ENCODE measurements around the gene PGR. TPM values are rescaled to one million over a fixed set of nuclear protein-coding genes. Genes with fewer than 3 reads are reported as not detected.

PGR gene
- total RNA-seq, 1 experiment from 2014 or later, result 0.24 TPM

GRCh38 chr11:101166038-101166437, 36.4 kb upstream of the PGR start:
- no TSS peak for BruUV-seq (replicated peaks)

GRCh38 chr11:101158119-101158518, 28.5 kb upstream of the PGR start:
- Histone ChIP-seq H3K4me1 (ENCODE audit: insufficient read depth, low read length, poor library complexity, severe bottlenecking) (no peaks in the 10 kb centered on the region), H3K36me3 (ENCODE audit: insufficient read depth, low read length, poor library complexity, severe bottlenecking) (no peaks in the 10 kb centered on the region), H3K9me3 (ENCODE audit: low read depth, low read length, poor library complexity, severe bottlenecking) (peaks cover 8% of the 10 kb centered on the region), H3K4me3 (ENCODE audit: low read depth, low read length, poor library complexity, severe bottlenecking) (no peak overlapping the region), H3K27me3 (replicated peaks; ENCODE audit: insufficient read depth, low read depth, low read length, poor library complexity) (no peaks in the 10 kb centered on the region), H3K27ac (ENCODE audit: low read depth, low read length, poor library complexity, severe bottlenecking) (no peak overlapping the region)
- TF ChIP-seq EZH2 (IDR thresholded peaks at IDR 0.05; ENCODE audit: borderline replicate concordance, low read depth, low read length, poor library complexity, severe bottlenecking) (no peak), CTCF (conservative IDR thresholded peaks at IDR 0.05; ENCODE audit: low read depth, low read length) (no peak)
- ChIA-PET CTCF (no interaction called here), POLR2A (ENCODE audit: low non-redundant PET) (no interaction called here)
- intact Hi-C loops (cut with micrococcal nuclease; ENCODE audit: unreplicated experiment), result no loop called here
- DNase-seq (ENCODE audit: low spot score), result no peak
- BruUV-seq (replicated peaks), result no TSS peak

More at GRCh38 chr11:101166038-101166437, 36.4 kb upstream of the PGR start:
- POLR2A ChIA-PET (ENCODE audit: low non-redundant PET), result no interaction called here
- Histone ChIP-seq H3K36me3 (ENCODE audit: insufficient read depth, low read length, poor library complexity, severe bottlenecking) (no peaks in the 10 kb centered on the region), H3K27me3 (replicated peaks; ENCODE audit: insufficient read depth, low read depth, low read length, poor library complexity) (no peaks in the 10 kb centered on the region), H3K9me3 (ENCODE audit: low read depth, low read length, poor library complexity, severe bottlenecking) (no peaks in the 10 kb centered on the region), H3K27ac (ENCODE audit: low read depth, low read length, poor library complexity, severe bottlenecking) (no peak overlapping the region), H3K4me3 (ENCODE audit: low read depth, low read length, poor library complexity, severe bottlenecking) (no peak overlapping the region), H3K4me1 (ENCODE audit: insufficient read depth, low read length, poor library complexity, severe bottlenecking) (no peaks in the 10 kb centered on the region)
- CTCF ChIA-PET, result no interaction called here
- no peak for DNase-seq (ENCODE audit: low spot score)
- no peak for TF ChIP-seq CTCF (conservative IDR thresholded peaks at IDR 0.05; ENCODE audit: low read depth, low read length)
- no peak for TF ChIP-seq EZH2 (IDR thresholded peaks at IDR 0.05; ENCODE audit: borderline replicate concordance, low read depth, low read length, poor library complexity, severe bottlenecking)
- intact Hi-C loops (cut with micrococcal nuclease; ENCODE audit: unreplicated experiment), result no loop called here

- TF ChIP-seq CTCF (conservative IDR thresholded peaks at IDR 0.05; ENCODE audit: low read depth, low read length) (no peak), EZH2 (IDR thresholded peaks at IDR 0.05; ENCODE audit: borderline replicate concordance, low read depth, low read length, poor library complexity, severe bottlenecking) (no peak)
- ChIA-PET CTCF (no interaction called here), POLR2A (ENCODE audit: low non-redundant PET) (no interaction called here)
- Histone ChIP-seq H3K27me3 (replicated peaks; ENCODE audit: insufficient read depth, low read depth, low read length, poor library complexity) (no peaks in the 10 kb centered on the region), H3K4me3 (ENCODE audit: low read depth, low read length, poor library complexity, severe bottlenecking) (no peak overlapping the region), H3K27ac (ENCODE audit: low read depth, low read length, poor library complexity, severe bottlenecking) (no peak overlapping the region), H3K36me3 (ENCODE audit: insufficient read depth, low read length, poor library complexity, severe bottlenecking) (no peaks in the 10 kb centered on the region), H3K4me1 (ENCODE audit: insufficient read depth, low read length, poor library complexity, severe bottlenecking) (no peaks in the 10 kb centered on the region), H3K9me3 (ENCODE audit: low read depth, low read length, poor library complexity, severe bottlenecking) (no peaks in the 10 kb centered on the region)
- no TSS peak for BruUV-seq (replicated peaks)
- intact Hi-C loops (cut with micrococcal nuclease; ENCODE audit: unreplicated experiment), result no loop called here
- DNase-seq (ENCODE audit: low spot score), result no peak
Observed at GRCh38 chr11:101138245-101138930, 8.8 kb upstream of the PGR start.
